Neural cell (in vitro differentiated cells): ENCODE data around the gene KRTAP5-2. TPM values are rescaled to one million over a fixed set of nuclear protein-coding genes. Genes with fewer than 3 reads are reported as not detected.

ENCODE experiments used
- H2AFZ ChIP-seq: fragments of 200-600, 300-800 bp; sonication (generic), shearing (Covaris generic); 2 replicates; pipeline ENCODE4 v1.6.0; 2014; ENCODE audit warnings: low read depth, mild to moderate bottlenecking, antibody characterized with exemption, low read length, moderate library complexity
- H3F3A ChIP-seq: fragments of 200-600 bp; shearing (Covaris generic); 2 replicates; pipeline ENCODE4 v1.6.1; 2016; ENCODE audit warnings: mild to moderate bottlenecking, moderate library complexity, mixed read lengths, antibody characterized with exemption, low read length; ENCODE audit not compliant: insufficient read depth, poor library complexity, severe bottlenecking
- H3K27ac ChIP-seq: fragments of 200-600, 300-800 bp; sonication (generic), shearing (Covaris generic); 2 replicates; pipeline ENCODE4 v1.5.1; 2014; ENCODE audit warnings: mild to moderate bottlenecking, low read length, moderate library complexity
- H3K27me3 ChIP-seq: fragments of 300-800, 200-600 bp; sonication (generic), shearing (Covaris generic); 2 replicates; pipeline ENCODE4 v1.6.0; 2014; ENCODE audit warnings: mild to moderate bottlenecking, low read depth, low read length, moderate library complexity; ENCODE audit not compliant: insufficient read depth
- H3K36me3 ChIP-seq: fragments of 300-800, 200-600 bp; sonication (generic), shearing (Covaris generic); 2 replicates; pipeline ENCODE4 v1.5.1; 2014; ENCODE audit warnings: mild to moderate bottlenecking, antibody characterized with exemption, low read length, moderate library complexity; ENCODE audit not compliant: insufficient read depth
- H3K4me2 ChIP-seq: fragments of 300-800, 200-600 bp; sonication (generic), shearing (Covaris generic); 2 replicates; pipeline ENCODE4 v1.6.0; 2014; ENCODE audit warnings: mild to moderate bottlenecking, low read length
- H3K4me3 ChIP-seq: fragments of 300-800, 200-600 bp; sonication (generic), shearing (Covaris generic); 2 replicates; pipeline ENCODE4 v1.5.1; 2014; ENCODE audit warnings: mild to moderate bottlenecking, low read length, moderate library complexity
- H3K79me2 ChIP-seq: fragments of 200-600 bp; shearing (Covaris generic); replicated peaks from 2 replicates; pipeline ENCODE4 v1.6.0; 2014; ENCODE audit warnings: mild to moderate bottlenecking, low read length, moderate library complexity; ENCODE audit not compliant: insufficient read depth
- H3K9ac ChIP-seq: fragments of 300-800, 200-600 bp; sonication (generic), shearing (Covaris generic); 2 replicates; pipeline ENCODE4 v1.6.1; 2016; ENCODE audit warnings: mild to moderate bottlenecking, low read length, mixed read lengths
- H3K9me2 ChIP-seq: fragments of 200-600 bp; shearing (Covaris generic); 2 replicates; pipeline ENCODE4 v1.6.1; 2016; ENCODE audit warnings: mild to moderate bottlenecking, low read length, mixed read lengths; ENCODE audit not compliant: insufficient read depth
- H3K9me3 ChIP-seq: fragments of 200-600, 300-800 bp; sonication (generic), shearing (Covaris generic); 2 replicates; pipeline ENCODE4 v1.6.1; 2016; ENCODE audit warnings: mild to moderate bottlenecking, mixed run types, low read length, moderate library complexity, mixed read lengths
- H4K20me1 ChIP-seq: fragments of 200-600 bp; shearing (Covaris generic); 2 replicates; pipeline ENCODE4 v1.6.1; 2016; ENCODE audit warnings: mild to moderate bottlenecking, mixed run types; ENCODE audit not compliant: insufficient read depth
- CTCF ChIP-seq: fragments of 450-650 bp; IDR thresholded peaks from 2 replicates; pipeline ENCODE4 v1.5.1; 2014; ENCODE audit warnings: antibody characterized with exemption, mild to moderate bottlenecking, moderate library complexity; ENCODE audit not compliant: poor library complexity, severe bottlenecking
- EP300 ChIP-seq: fragments of 450-650 bp; conservative IDR thresholded peaks from 2 replicates; pipeline ENCODE4 v1.6.1; 2014; ENCODE audit warnings: antibody characterized with exemption, mild to moderate bottlenecking, moderate library complexity; ENCODE audit not compliant: poor library complexity, severe bottlenecking
- EZH2 ChIP-seq: fragments of 200-600, 300-800 bp; shearing (Covaris generic), sonication (generic); IDR thresholded peaks from 2 replicates; pipeline ENCODE4 v1.6.1; 2014; ENCODE audit warnings: antibody characterized with exemption, low read length, borderline replicate concordance, mild to moderate bottlenecking; ENCODE audit not compliant: insufficient read depth, poor library complexity, severe bottlenecking
- MXI1 ChIP-seq: fragments of 450-650 bp; conservative IDR thresholded peaks from 2 replicates; pipeline ENCODE4 v1.6.1; 2014; ENCODE audit warnings: antibody characterized with exemption, mild to moderate bottlenecking; ENCODE audit not compliant: poor library complexity, severe bottlenecking
- RAD21 ChIP-seq: fragments of 450-650 bp; conservative IDR thresholded peaks from 2 replicates; pipeline ENCODE4 v1.6.1; 2014; ENCODE audit warnings: antibody characterized with exemption, mild to moderate bottlenecking, moderate library complexity
- REST ChIP-seq: IDR thresholded peaks from 2 replicates; pipeline ENCODE4 v1.6.1; 2012; ENCODE audit warnings: borderline replicate concordance
- SMC3 ChIP-seq: fragments of 450-650 bp; conservative IDR thresholded peaks from 2 replicates; pipeline ENCODE4 v1.6.1; 2014; ENCODE audit warnings: antibody characterized with exemption, mild to moderate bottlenecking, moderate library complexity; ENCODE audit not compliant: poor library complexity
- TAF1 ChIP-seq: IDR thresholded peaks from 2 replicates; pipeline ENCODE4 v1.6.1; 2012; ENCODE audit warnings: low read depth
- polyA plus RNA-seq: library from polyadenylated mRNA; depleted of rRNA; stranded (reverse); fragments of >200 nt; gene quantifications from 2 replicates; pipeline ENCODE4 v1.2.3, GENCODE V29; 2014

KRTAP5-2 gene
- polyA plus RNA-seq, 1 donor from 2014 or later, result not detected

- no peak overlapping the region for H3K4me2 ChIP-seq
Measured at GRCh38 chr11:1631066-1631568, 33.0 kb upstream of the KRTAP5-2 start.

GRCh38 chr11:1630271-1630670 lies 32.2 kb upstream of the KRTAP5-2 start:
- H3K4me2 ChIP-seq, result no peak overlapping the region
- H3K36me3 ChIP-seq, result no peaks in the 10 kb centered on the region
- H3K9me3 ChIP-seq, result no peaks in the 10 kb centered on the region
- H2AFZ ChIP-seq, result no peak overlapping the region
- no peaks in the 10 kb centered on the region for H4K20me1 ChIP-seq
- no peaks in the 10 kb centered on the region for H3K9me2 ChIP-seq
- H3F3A ChIP-seq, result no peaks in the 10 kb centered on the region
- no peaks in the 10 kb centered on the region for H3K27me3 ChIP-seq
- H3K9ac ChIP-seq, result no peak overlapping the region
- H3K27ac ChIP-seq, result no peak overlapping the region
- no peaks in the 10 kb centered on the region for H3K79me2 ChIP-seq
- no peak overlapping the region for H3K4me3 ChIP-seq
- TF ChIP-seq SMC3, result no peak
- no peak for TF ChIP-seq EP300
- no peak for TF ChIP-seq EZH2
- no peak for TF ChIP-seq TAF1
- TF ChIP-seq REST, result no peak
- TF ChIP-seq CTCF, result no peak
- no peak for TF ChIP-seq RAD21
- TF ChIP-seq MXI1, result no peak

More at GRCh38 chr11:1631066-1631568, 33.0 kb upstream of the KRTAP5-2 start:
- H3K9ac ChIP-seq, result no peak overlapping the region
- H3K36me3 ChIP-seq, result no peaks in the 10 kb centered on the region
- H3K9me2 ChIP-seq, result no peaks in the 10 kb centered on the region
- H3K79me2 ChIP-seq, result no peaks in the 10 kb centered on the region
- H3K9me3 ChIP-seq, result no peaks in the 10 kb centered on the region
- TF ChIP-seq REST (no peak), EP300 (no peak), CTCF (no peak)
- H3F3A ChIP-seq, result no peaks in the 10 kb centered on the region
- H3K4me3 ChIP-seq, result no peak overlapping the region
- no peaks in the 10 kb centered on the region for H4K20me1 ChIP-seq
- no peak overlapping the region for H2AFZ ChIP-seq
- no peak overlapping the region for H3K27ac ChIP-seq
- no peaks in the 10 kb centered on the region for H3K27me3 ChIP-seq
